HEK293 (cell line): Measurements from ENCODE around the gene MRGPRD.

Experiments
- CTCF ChIA-PET: fragments of 350-600 bp; formaldehyde crosslinking; extraction: SDS; loops from one replicate; lab custom pipeline; 2021; ENCODE audit warnings: antibody characterized with exemption; lab: Yijun Ruan, JAX
- POLR2A ChIA-PET: fragments of 300-600 bp; formaldehyde crosslinking; extraction: SDS; loops from one replicate; lab custom pipeline; 2020; ENCODE audit warnings: antibody characterized with exemption, inconsistent platforms; lab: Yijun Ruan, JAX
- H3K27ac ChIP-seq: fragments of 200-500 bp; sonication (Bioruptor generic); 2 replicates; pipeline ENCODE4 v1.5.1; 2014; ENCODE audit warnings: low read depth, low read length, control low read depth, inconsistent platforms; ENCODE audit errors: extremely low read depth
- H3K36me3 ChIP-seq, 2 experiments: fragments of 200-500 bp in 1 of 2; sonication (Bioruptor generic) in 1 of 2; 1 replicate in 1 of 2; 2 replicates in 1 of 2; pipeline ENCODE4 v1.5.1; 2014 to 2017; ENCODE audit warnings: inconsistent platforms in 2 of 2, low read length in 2 of 2; ENCODE audit not compliant: control insufficient read depth in 2 of 2, insufficient read depth in 1 of 2
- H3K4me1 ChIP-seq: fragments of 200-500 bp; sonication (Bioruptor generic); 2 replicates; pipeline ENCODE4 v1.5.1; 2014; ENCODE audit warnings: mild to moderate bottlenecking, low read length, inconsistent platforms; ENCODE audit not compliant: control insufficient read depth, insufficient read depth
- H3K4me3 ChIP-seq: 2 replicates; pipeline ENCODE4 v1.5.1; 2011; ENCODE audit warnings: low read depth, mild to moderate bottlenecking, control low read depth, low read length, moderate library complexity
- H3K9me3 ChIP-seq: fragments of 200-500 bp; sonication (Bioruptor generic); 2 replicates; pipeline ENCODE4 v1.5.1; 2014; ENCODE audit warnings: low read depth, low read length, inconsistent platforms; ENCODE audit not compliant: control insufficient read depth, insufficient read depth
- CTCF ChIP-seq: fragments of 450-650 bp; formaldehyde crosslinking; IDR thresholded peaks from 2 replicates; pipeline ENCODE4 v1.5.1; 2016; ENCODE audit warnings: missing biosample characterization, missing genetic modification characterization
- EGR2 ChIP-seq: fragments of 450-650 bp; formaldehyde crosslinking; IDR thresholded peaks from 2 replicates; pipeline ENCODE4 v1.5.1; 2016; ENCODE audit warnings: low read depth, missing biosample characterization, missing genetic modification characterization
- FEZF1 ChIP-seq: fragments of 450-650 bp; formaldehyde crosslinking; IDR thresholded peaks from 2 replicates; pipeline ENCODE4 v1.5.1; 2016; ENCODE audit warnings: missing biosample characterization, missing genetic modification characterization
- GLIS1 ChIP-seq: fragments of 450-650 bp; formaldehyde crosslinking; IDR thresholded peaks from 2 replicates; pipeline ENCODE4 v1.5.1; 2016; ENCODE audit warnings: missing biosample characterization, missing genetic modification characterization
- KLF16 ChIP-seq: fragments of 450-650 bp; formaldehyde crosslinking; IDR thresholded peaks from 2 replicates; pipeline ENCODE4 v1.5.1; 2017; ENCODE audit warnings: missing biosample characterization, missing genetic modification characterization
- OSR2 ChIP-seq: fragments of 450-650 bp; formaldehyde crosslinking; IDR thresholded peaks from 2 replicates; pipeline ENCODE4 v1.5.1; 2016; ENCODE audit warnings: missing biosample characterization, missing genetic modification characterization
- PRDM6 ChIP-seq: fragments of 450-650 bp; formaldehyde crosslinking; IDR thresholded peaks from 2 replicates; pipeline ENCODE4 v1.5.1; 2017; ENCODE audit warnings: missing biosample characterization, missing genetic modification characterization
- REPIN1 ChIP-seq: fragments of 450-650 bp; formaldehyde crosslinking; IDR thresholded peaks from 2 replicates; pipeline ENCODE4 v1.5.1; 2017; ENCODE audit warnings: missing biosample characterization, missing genetic modification characterization, low read depth
- SALL2 ChIP-seq: fragments of 450-650 bp; formaldehyde crosslinking; IDR thresholded peaks from 2 replicates; pipeline ENCODE4 v1.5.0; 2017; ENCODE audit warnings: missing biosample characterization, mild to moderate bottlenecking, missing genetic modification characterization, borderline replicate concordance
- SP7 ChIP-seq: fragments of 450-650 bp; formaldehyde crosslinking; IDR thresholded peaks from 2 replicates; pipeline ENCODE4 v1.5.1; 2016; ENCODE audit warnings: missing biosample characterization, missing genetic modification characterization
- ZFHX2 ChIP-seq: fragments of 450-650 bp; formaldehyde crosslinking; conservative IDR thresholded peaks from 2 replicates; pipeline ENCODE4 v1.5.1; 2016; ENCODE audit warnings: missing biosample characterization, missing genetic modification characterization
- ZNF114 ChIP-seq: fragments of 450-650 bp; formaldehyde crosslinking; IDR thresholded peaks from 2 replicates; pipeline ENCODE4 v1.5.0; 2017; ENCODE audit warnings: missing biosample characterization, missing genetic modification characterization
- ZNF148 ChIP-seq: fragments of 450-650 bp; formaldehyde crosslinking; IDR thresholded peaks from 2 replicates; pipeline ENCODE4 v1.5.0; 2017; ENCODE audit warnings: missing biosample characterization, missing genetic modification characterization, borderline replicate concordance
- ZNF184 ChIP-seq: fragments of 450-650 bp; IDR thresholded peaks from 2 replicates; pipeline ENCODE4 v1.5.1; 2018; ENCODE audit warnings: missing biosample characterization, mild to moderate bottlenecking, missing genetic modification characterization
- ZNF211 ChIP-seq: fragments of 450-650 bp; formaldehyde crosslinking; IDR thresholded peaks from 2 replicates; pipeline ENCODE4 v1.5.1; 2016; ENCODE audit warnings: low read depth, missing biosample characterization, missing genetic modification characterization
- ZNF23 ChIP-seq: fragments of 450-650 bp; formaldehyde crosslinking; IDR thresholded peaks from 2 replicates; pipeline ENCODE4 v1.5.1; 2016; ENCODE audit warnings: missing biosample characterization, missing genetic modification characterization, borderline replicate concordance
- ZNF394 ChIP-seq: fragments of 450-650 bp; formaldehyde crosslinking; IDR thresholded peaks from 2 replicates; pipeline ENCODE4 v1.5.1; 2016; ENCODE audit warnings: missing biosample characterization, missing genetic modification characterization, mild to moderate bottlenecking, moderate library complexity, borderline replicate concordance
- ZNF449 ChIP-seq: fragments of 450-650 bp; formaldehyde crosslinking; IDR thresholded peaks from 2 replicates; pipeline ENCODE4 v1.5.1; 2017; ENCODE audit warnings: missing biosample characterization, mild to moderate bottlenecking, missing genetic modification characterization, moderate library complexity
- ZNF585B ChIP-seq: fragments of 450-650 bp; formaldehyde crosslinking; IDR thresholded peaks from 2 replicates; pipeline ENCODE4 v1.5.1; 2016; ENCODE audit warnings: missing biosample characterization, missing genetic modification characterization
- ZNF670 ChIP-seq: fragments of 450-650 bp; formaldehyde crosslinking; IDR thresholded peaks from 2 replicates; pipeline ENCODE4 v1.5.1; 2016; ENCODE audit warnings: missing biosample characterization, missing genetic modification characterization, low read depth
- ZNF768 ChIP-seq: fragments of 450-650 bp; formaldehyde crosslinking; IDR thresholded peaks from 2 replicates; pipeline ENCODE4 v1.5.1; 2018; ENCODE audit warnings: missing biosample characterization, mild to moderate bottlenecking, missing genetic modification characterization
- ZNF776 ChIP-seq: fragments of 450-650 bp; formaldehyde crosslinking; IDR thresholded peaks from 2 replicates; pipeline ENCODE4 v1.5.0; 2017; ENCODE audit warnings: missing biosample characterization, missing genetic modification characterization, borderline replicate concordance
- ZSCAN16 ChIP-seq: fragments of 450-650 bp; formaldehyde crosslinking; IDR thresholded peaks from 2 replicates; pipeline ENCODE4 v1.5.1; 2016; ENCODE audit warnings: missing biosample characterization, missing genetic modification characterization

Gene MRGPRD

GRCh38 chr11:68982134-68982533 is 1.3 kb upstream of the MRGPRD start:
- ChIA-PET CTCF (interaction anchor here (0.7 kb wide), 1 partner anchor 24 kb away, joined by 3 read pairs; no protein-coding TSS in a partner anchor), POLR2A (no interaction called here)
- H3K36me3 ChIP-seq, result no peaks in the 10 kb centered on the region
- no peak for TF ChIP-seq GLIS1 (tag by site-specific recombination)
- TF ChIP-seq ZNF184, result peak; percentile 96
- no peak for TF ChIP-seq KLF16
- no peak for TF ChIP-seq ZNF211 (tag by site-specific recombination)
- no peak overlapping the region for H3K4me3 ChIP-seq
- H3K4me1 ChIP-seq, result no peaks in the 10 kb centered on the region
- no peak overlapping the region for H3K27ac ChIP-seq
- no peaks in the 10 kb centered on the region for H3K9me3 ChIP-seq

GRCh38 chr11:68979931-68980775 is 633 bp downstream of the MRGPRD start:
- no peak overlapping the region for H3K27ac ChIP-seq
- H3K4me1 ChIP-seq, result no peaks in the 10 kb centered on the region
- no peaks in the 10 kb centered on the region for H3K9me3 ChIP-seq
- H3K36me3 ChIP-seq, result no peaks in the 10 kb centered on the region
- POLR2A ChIA-PET, result no interaction called here
- CTCF ChIA-PET, result interaction anchor here (0.7 to 1.4 kb wide), 2 partner anchors 24 to 54 kb away, joined by 3 read pairs; no protein-coding TSS in a partner anchor
- peak; percentile 24; the same call in 1 of the 2 replicates for TF ChIP-seq ZFHX2 (tag by site-specific recombination)
- no peak for TF ChIP-seq ZSCAN16
- TF ChIP-seq EGR2 (tag by site-specific recombination), result peak; percentile 44; the same call in 1 of the 2 replicates
- TF ChIP-seq ZNF670 (tag by site-specific recombination), result no peak
- no peak for TF ChIP-seq SP7 (tag by site-specific recombination)
- TF ChIP-seq ZNF768 (tag by site-specific recombination), result no peak
- no peak for TF ChIP-seq ZNF449 (tag by site-specific recombination)
- TF ChIP-seq, all 188 proteins: peak for 2
- H3K4me3 ChIP-seq, result no peak overlapping the region

- Histone ChIP-seq H3K36me3 (no peaks in the 10 kb centered on the region), H3K4me3 (no peak overlapping the region), H3K4me1 (no peaks in the 10 kb centered on the region), H3K27ac (no peak overlapping the region), H3K9me3 (no peaks in the 10 kb centered on the region)
- ChIA-PET CTCF (interaction anchor here (1.2 kb wide), 1 partner anchor 23 kb away, joined by 3 read pairs; no protein-coding TSS in a partner anchor), POLR2A (no interaction called here)
- TF ChIP-seq SALL2 (tag by site-specific recombination), result no peak
- no peak for TF ChIP-seq OSR2
- no peak for TF ChIP-seq CTCF
- no peak for TF ChIP-seq ZNF776
- no peak for TF ChIP-seq ZNF148
- no peak for TF ChIP-seq ZNF23 (tag by site-specific recombination)
- no peak for TF ChIP-seq ZNF114 (tag by site-specific recombination)
- TF ChIP-seq REPIN1 (tag by site-specific recombination), result no peak
- no peak for TF ChIP-seq PRDM6 (tag by site-specific recombination)
- TF ChIP-seq ZNF585B (tag by site-specific recombination), result no peak
- TF ChIP-seq ZNF394 (tag by site-specific recombination), result no peak
- TF ChIP-seq FEZF1 (tag by site-specific recombination), result no peak
These were observed 1.7 kb downstream of the MRGPRD start for GRCh38 chr11:68978931-68979594.
